Activated naive CD4-positive, alpha-beta T cell treated with anti-CD3 and anti-CD28 coated beads, Interleukin-2, amount 50 U/mL, for 72 hours (primary cell): ENCODE results near the gene LAMB4. TPM values are rescaled to one million over a fixed set of nuclear protein-coding genes. Genes with fewer than 3 reads are reported as not detected.

Experiments used
- ATAC-seq, 2 donors: fragments of 150-1000 bp; cut with Tn5 transposase; 2 replicates each; pipeline ENCODE4 v1.10.0; 2021; ENCODE audit warnings: mild to moderate bottlenecking in 2 of 2, moderate library complexity in 2 of 2
- DNase-seq, 2 donors: peaks; one replicate each; pipeline ENCODE4 v3.0.0; 2021 to 2022; ENCODE audit warnings: low spot score in 2 of 2
- H3K27ac Mint-ChIP-seq, 2 donors: one replicate each; pipeline ENCODE4 v1.8.0; 2022; ENCODE audit warnings: mild to moderate bottlenecking in 2 of 2, mixed read lengths in 2 of 2
- H3K36me3 Mint-ChIP-seq, 2 donors: one replicate each; pipeline ENCODE4 v1.8.0; 2022; ENCODE audit warnings: mixed read lengths in 2 of 2
- H3K9me3 Mint-ChIP-seq, 2 donors: one replicate each; pipeline ENCODE4 v1.8.0; 2022; ENCODE audit warnings: mixed read lengths in 2 of 2
- total RNA-seq, 2 donors: library from RNA; stranded (reverse); gene quantifications; one replicate each; pipeline ENCODE4 v1.2.3, GENCODE V29; 2022

Gene LAMB4
- total RNA-seq, 2 donors from 2014 or later: not detected

DNA sequence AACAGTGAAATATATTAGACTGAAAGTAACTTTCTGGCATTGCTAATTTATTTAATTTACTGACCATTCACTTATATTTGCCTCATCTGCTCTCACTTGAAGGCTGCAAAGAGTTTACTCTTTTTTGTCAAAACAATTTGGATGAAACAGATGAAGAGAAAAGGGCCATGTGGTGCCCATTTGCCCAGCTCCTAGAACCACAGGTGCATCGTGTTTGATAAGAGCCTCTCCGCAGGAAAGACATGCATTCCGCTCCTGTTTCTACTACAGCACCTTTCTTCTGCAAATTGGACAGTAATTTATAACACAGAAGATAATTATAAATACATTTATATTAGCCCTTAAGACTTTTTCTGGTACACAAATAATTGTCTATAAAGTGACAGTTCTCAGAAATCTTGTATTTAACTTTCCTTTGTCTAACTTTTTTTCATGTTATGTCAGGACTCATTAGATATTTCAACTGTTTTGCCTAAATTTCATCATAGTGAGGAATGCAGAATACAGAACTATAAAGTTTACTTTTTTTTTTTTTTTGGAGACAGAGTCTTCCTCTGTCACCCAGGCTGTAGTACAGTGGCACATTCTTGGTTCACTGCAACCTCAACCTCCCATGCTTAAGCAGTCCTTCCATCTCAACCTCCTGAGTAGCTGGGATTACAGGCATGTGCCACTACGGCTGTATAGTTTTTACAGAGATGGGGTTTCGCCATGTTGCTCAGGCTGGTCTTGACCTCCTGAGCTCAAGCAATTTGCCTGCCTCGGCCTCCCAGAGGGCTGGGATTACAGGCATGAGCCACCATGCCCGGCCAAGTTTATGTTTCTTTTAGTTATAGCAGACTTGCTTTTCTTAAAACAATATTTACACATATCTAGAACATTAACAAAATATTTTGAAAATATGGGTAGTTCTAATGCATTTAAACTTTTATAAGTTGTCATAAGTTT is 869 bp downstream of the LAMB4 start:
- Mint-ChIP-seq H3K9me3 (no peaks in the 10 kb centered on the region), H3K36me3 (no peaks in the 10 kb centered on the region), H3K27ac (no peak overlapping the region)
- DNase-seq (no peak), ATAC-seq (no peak)

DNA sequence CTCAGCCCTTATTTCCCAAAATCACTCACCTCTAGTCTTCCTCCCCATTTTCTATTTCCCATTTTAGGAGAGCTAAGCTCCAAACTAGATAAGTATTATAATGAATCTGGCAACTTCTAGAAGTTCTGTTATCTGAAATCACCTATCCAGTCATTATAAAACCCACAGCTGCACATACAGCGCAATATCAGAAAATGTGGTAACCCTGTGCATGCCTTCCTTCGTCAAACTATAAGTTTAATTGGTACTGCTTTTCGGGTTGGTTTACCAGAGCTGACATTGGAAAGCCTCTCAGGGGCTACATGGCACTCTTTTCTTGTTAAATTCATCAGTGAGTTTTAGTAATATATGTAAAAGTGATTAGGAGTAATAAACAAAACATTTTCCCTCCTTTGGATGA is 1.6 kb downstream of the LAMB4 start:
- no peaks in the 10 kb centered on the region for H3K9me3 Mint-ChIP-seq
- ATAC-seq (no peak), DNase-seq (no peak)

DNA sequence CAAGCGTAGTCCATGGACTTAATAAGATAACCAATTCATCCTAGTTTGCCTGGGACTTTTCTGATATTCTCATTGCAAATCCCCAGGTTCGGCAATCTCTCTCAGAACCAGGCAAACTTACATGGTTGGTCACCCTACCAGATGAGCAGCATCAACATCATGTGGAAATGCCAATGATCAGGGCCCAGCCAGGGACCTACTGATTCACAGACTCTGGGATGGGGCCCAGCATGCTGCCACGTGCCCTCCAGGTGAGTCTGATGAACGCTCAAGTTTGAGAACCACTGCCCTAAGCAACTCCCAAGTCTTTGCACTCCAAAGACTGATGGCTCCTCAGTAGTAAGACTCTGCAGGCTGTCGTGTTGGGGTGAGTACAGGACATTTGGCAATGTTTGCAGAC is 2.7 kb downstream of the LAMB4 start:
- Mint-ChIP-seq H3K9me3 (no peaks in the 10 kb centered on the region), H3K36me3 (no peaks in the 10 kb centered on the region), H3K27ac (no peak overlapping the region)
- DNase-seq (no peak), ATAC-seq (no peak)

More for the DNA sequence above, 1.6 kb downstream of the LAMB4 start:
- Mint-ChIP-seq H3K36me3 (no peaks in the 10 kb centered on the region), H3K27ac (no peak overlapping the region)

DNA sequence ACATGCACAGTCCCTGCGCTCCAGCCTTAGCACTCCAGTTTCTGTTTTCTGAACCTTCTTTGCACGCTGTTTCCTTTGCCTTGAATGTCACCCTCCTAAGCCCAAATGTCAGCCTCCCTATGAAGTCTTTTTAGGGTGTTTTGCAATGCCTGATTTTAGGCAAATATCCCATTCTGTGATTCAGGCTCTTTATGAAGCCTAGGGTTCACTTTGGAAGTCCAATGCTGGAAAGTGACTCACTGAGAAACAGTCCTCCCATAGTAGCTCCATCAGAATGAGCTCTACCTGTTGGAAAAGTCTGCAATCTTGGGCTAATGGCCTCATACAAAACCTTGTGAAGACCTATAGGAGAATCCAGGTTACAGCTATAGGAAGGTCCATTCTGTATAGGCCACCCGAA is 5.3 kb downstream of the LAMB4 start:
- Mint-ChIP-seq H3K36me3 (no peaks in the 10 kb centered on the region), H3K27ac (no peak overlapping the region), H3K9me3 (no peaks in the 10 kb centered on the region)
- no peak for DNase-seq
- no peak for ATAC-seq

DNA sequence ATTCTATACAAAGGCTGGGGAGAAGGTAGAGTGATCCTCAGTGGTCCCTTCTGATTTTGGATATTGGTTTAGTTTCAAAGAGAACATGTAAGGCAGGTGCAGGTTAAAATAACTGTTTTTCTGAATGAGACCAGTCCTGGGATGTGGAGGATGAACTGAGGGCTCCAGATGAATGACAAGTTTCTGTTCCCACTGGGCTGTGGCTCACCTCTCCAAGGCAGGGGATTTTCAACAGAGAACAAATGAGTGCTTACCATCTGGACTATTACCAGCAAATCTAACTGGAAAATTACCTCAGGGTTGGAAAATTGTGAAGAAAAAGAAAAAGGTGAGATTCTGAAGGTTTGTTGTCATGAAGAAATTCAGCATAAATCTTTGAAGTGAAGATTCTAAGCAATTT is 8.0 kb downstream of the LAMB4 start:
- Mint-ChIP-seq H3K27ac (no peak overlapping the region), H3K9me3 (no peaks in the 10 kb centered on the region), H3K36me3 (no peaks in the 10 kb centered on the region)
- DNase-seq (no peak), ATAC-seq (no peak)

DNA sequence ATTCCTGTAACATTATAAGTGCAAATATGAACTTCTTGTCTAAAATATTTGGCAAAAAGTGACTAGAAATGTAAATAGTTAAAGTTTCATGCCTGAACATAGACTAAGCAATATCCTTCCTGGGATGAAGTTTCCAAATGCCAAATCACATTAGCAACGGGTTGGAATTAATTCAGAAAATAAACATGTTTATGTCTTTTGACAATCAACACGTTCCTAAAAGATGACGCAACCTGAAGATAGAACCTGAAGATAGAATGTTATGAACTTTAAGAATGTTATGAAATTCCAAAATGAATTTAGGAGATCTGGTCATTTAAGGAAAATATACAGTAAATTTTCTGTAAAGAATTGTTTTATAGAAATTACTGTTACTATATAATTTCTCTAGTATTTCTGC is 9.2 kb downstream of the LAMB4 start:
- H3K9me3 Mint-ChIP-seq: no peaks in the 10 kb centered on the region
- no peak for ATAC-seq
- no peaks in the 10 kb centered on the region for H3K36me3 Mint-ChIP-seq
- H3K27ac Mint-ChIP-seq: no peak overlapping the region
- DNase-seq: no peak

DNA sequence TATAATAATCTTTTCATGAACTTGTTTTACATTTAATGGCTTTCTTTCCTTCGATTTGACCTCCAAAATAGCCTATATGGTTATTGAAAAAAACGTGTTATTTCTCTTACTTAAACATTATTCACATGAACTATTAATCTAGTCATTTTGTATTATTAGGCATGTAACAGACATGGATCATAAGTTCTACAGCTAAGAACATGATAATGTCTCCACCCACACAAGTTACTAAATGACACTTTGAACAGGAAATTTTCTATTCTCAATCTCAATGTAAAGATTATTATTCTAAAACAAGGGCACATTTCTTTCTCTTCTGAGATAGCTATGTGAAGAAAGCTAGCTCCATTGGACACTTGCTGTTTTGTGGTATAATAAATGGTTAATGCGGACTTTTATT is 10.0 kb downstream of the LAMB4 start:
- H3K9me3 Mint-ChIP-seq: no peaks in the 10 kb centered on the region
- no peak for ATAC-seq

DNA sequence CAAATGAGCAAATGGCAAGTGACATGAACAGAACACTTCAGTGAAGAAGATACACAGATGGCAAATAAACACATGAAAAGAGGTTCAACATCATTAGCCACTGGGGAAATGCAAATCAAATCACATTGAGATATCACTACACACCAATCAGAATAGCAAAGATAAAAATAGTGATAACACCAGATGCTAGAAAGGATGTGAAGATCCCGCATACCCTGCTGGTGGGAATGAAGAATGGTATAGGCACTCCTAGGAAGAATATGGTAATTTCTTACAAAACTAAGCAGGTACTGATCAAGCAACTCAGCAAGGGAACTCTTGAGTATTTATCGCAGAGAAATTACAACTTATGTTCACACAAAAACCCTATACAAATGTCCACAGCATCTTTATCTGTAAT is 11.2 kb downstream of the LAMB4 start:
- no peak for DNase-seq
- no peaks in the 10 kb centered on the region for H3K36me3 Mint-ChIP-seq
- H3K27ac Mint-ChIP-seq: no peak overlapping the region
- no peak for ATAC-seq
- no peaks in the 10 kb centered on the region for H3K9me3 Mint-ChIP-seq

More for the DNA sequence above, 10.0 kb downstream of the LAMB4 start:
- no peak for DNase-seq
- H3K27ac Mint-ChIP-seq: no peak overlapping the region
- H3K36me3 Mint-ChIP-seq: no peaks in the 10 kb centered on the region

DNA sequence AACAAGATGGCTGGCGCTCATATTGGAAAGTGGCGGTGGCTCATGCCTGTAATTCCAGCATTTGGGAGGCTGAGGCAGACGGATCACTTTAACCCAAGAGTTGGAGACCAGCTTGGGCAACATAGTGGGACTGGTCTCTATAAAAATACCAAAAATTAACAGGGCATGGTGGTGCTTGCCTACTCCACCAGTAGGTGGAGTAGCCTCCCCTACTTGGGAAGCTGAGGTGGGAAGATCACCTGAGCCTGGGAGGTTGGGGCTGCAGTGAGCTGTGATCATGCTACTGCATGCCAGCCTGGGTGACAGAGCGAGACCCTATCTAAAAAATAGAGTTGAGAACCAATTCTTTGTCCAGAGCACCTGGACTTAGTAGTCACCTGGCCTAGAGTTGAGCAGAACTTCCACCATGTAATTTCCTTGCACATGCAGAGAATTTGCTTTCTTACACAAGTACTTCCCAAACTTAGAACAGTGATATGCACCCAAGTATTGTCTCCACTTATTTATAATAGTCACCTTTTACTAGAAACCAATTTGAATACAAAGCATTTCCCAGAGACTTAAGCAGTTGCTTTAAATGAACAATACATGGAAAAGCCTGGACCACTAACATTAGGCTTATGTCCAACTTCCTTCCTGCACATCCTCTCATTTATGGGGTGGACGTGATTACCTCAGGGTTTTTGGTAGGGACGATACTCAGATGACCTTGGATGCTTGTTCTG is 15.9 kb downstream of the LAMB4 start:
- H3K36me3 Mint-ChIP-seq: no peaks in the 10 kb centered on the region
- no peaks in the 10 kb centered on the region for H3K9me3 Mint-ChIP-seq
- no peak overlapping the region for H3K27ac Mint-ChIP-seq
- ATAC-seq (peak; percentile 59 to 74), DNase-seq (peak in 1 of 2 donors; percentile 24)

DNA sequence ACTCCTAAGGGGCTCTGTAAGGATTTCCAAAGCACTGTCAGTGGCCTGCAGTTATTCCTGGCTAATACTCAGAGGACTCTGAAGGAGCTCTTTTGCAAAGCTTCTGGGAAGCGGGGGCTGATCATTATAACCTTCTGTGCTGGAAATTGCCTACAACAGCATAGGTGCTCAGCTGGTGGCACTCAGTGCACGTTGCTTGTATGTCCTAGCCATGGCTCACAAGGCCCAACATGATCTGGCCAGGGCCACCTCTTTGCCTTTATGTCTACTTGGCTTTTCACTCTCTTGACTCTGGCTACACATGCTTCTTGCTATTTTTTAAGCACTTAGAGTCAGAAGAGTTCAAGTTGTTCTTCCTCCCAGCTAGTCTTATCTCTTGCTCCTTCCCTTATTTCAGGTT is 17.5 kb downstream of the LAMB4 start:
- no peaks in the 10 kb centered on the region for H3K36me3 Mint-ChIP-seq
- DNase-seq: no peak
- H3K27ac Mint-ChIP-seq: no peak overlapping the region
- ATAC-seq: no peak
- H3K9me3 Mint-ChIP-seq: no peaks in the 10 kb centered on the region

DNA sequence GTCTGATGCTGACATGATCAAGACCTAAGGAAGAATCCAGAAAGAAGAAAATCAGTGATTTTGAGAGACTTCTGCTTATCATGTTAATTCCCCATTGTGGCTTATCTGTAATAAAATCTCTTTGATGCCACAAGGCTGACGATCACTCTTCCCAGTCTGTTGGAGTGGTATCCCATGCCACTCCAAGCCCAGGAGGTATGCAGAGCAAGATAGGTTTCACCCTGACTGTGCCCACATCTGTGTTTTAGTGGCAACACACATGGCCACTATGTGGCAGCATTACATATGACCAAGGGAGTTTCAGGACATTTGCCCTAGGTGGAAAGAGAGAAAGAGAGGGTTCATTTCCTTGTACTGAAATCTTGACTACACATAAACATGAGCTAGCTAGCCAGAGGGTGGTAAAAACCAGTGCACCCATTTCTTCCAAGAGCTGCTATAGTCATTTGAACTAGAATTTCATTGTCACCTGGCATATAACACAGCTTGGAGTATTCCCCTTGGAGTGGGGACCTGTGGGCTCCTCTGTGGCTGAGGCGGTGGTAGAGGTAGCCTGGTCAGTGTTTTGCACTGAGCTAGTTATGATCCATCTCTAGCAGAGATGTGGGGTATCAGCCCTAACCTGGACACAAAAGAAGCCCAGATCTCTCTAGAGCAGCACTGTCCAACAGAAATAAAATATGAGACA is 20.8 kb downstream of the LAMB4 start:
- ATAC-seq (peak in 1 of 2 donors; percentile 45), DNase-seq (no peak)
- Mint-ChIP-seq H3K9me3 (no peaks in the 10 kb centered on the region), H3K27ac (no peak overlapping the region), H3K36me3 (no peaks in the 10 kb centered on the region)

DNA sequence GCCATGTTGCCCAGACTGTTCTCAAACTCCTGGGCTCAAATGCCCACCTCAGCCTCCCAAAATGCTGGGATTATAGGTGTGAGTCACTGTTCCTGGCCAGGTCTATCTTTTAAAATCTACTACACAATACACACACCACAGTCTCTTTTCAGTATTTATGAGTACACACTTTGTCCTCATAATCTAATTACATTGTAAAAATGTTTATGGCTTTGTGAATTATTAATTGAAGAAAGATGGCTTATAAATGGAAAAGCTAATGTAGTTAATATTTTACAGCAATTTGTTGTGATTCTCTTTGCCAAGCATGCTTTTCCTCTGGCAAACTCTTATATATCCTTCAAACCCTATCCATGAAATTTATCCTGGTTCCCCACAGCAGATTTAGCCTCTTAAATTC is 22.0 kb downstream of the LAMB4 start:
- no peak for DNase-seq
- Mint-ChIP-seq H3K27ac (no peak overlapping the region), H3K36me3 (no peaks in the 10 kb centered on the region), H3K9me3 (no peaks in the 10 kb centered on the region)
- no peak for ATAC-seq

DNA sequence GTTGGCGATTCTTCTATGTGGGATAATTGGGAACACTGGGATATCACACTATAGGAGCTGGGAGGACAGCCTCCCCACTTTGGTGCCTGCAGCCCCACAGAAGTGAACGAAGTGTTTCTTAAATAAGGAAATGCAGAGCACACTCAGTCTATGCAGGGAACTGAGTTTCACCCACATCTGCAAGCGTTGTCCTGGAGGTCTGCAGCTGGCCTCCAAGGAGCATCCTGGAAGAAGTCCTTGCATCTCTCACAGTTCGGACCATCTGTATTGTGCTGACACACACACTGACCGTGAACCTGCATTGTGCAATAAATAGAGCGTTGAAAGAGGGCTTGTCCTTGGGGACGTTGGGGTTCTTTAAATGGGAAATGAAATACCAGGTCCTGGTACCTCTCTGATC is 25.8 kb downstream of the LAMB4 start:
- DNase-seq (no peak), ATAC-seq (no peak)
- no peaks in the 10 kb centered on the region for H3K36me3 Mint-ChIP-seq
- no peak overlapping the region for H3K27ac Mint-ChIP-seq
- H3K9me3 Mint-ChIP-seq: no peaks in the 10 kb centered on the region

DNA sequence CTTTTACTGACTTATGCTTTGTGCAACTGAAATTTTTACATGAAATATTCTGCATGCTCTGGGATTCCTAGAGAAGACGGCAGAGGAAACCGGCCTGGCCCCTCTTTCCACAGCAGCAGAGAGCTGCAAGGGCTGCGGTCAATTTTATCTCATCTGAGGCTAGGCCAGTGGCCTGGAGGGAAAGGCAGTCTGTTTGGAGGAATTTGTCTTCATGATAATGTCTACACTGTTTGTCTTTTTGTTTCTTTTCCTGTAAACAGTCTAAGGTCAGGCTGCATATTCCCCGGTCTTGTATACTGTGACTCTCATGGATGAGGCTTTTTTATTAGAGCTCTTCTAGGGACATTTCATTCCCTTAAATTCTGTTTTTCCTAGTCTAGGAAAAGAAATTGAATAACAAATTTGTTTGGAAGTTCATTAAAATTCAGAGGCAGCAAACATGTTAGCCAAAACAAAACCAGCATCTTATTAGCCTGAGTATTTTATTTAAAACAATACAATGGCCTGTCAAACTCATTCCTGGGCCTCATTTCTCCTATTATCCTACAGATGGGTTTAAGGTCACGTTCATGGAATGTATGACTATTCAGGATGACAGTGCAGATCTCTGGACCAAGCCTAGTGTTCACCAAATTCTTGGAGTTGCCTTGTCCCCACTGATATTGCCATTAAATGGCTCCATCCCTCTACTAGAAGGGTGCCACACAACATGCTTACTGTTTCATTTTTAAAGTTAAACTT is 26.4 kb downstream of the LAMB4 start:
- ATAC-seq (no peak), DNase-seq (no peak)
- Mint-ChIP-seq H3K9me3 (no peaks in the 10 kb centered on the region), H3K36me3 (no peaks in the 10 kb centered on the region), H3K27ac (no peak overlapping the region)

DNA sequence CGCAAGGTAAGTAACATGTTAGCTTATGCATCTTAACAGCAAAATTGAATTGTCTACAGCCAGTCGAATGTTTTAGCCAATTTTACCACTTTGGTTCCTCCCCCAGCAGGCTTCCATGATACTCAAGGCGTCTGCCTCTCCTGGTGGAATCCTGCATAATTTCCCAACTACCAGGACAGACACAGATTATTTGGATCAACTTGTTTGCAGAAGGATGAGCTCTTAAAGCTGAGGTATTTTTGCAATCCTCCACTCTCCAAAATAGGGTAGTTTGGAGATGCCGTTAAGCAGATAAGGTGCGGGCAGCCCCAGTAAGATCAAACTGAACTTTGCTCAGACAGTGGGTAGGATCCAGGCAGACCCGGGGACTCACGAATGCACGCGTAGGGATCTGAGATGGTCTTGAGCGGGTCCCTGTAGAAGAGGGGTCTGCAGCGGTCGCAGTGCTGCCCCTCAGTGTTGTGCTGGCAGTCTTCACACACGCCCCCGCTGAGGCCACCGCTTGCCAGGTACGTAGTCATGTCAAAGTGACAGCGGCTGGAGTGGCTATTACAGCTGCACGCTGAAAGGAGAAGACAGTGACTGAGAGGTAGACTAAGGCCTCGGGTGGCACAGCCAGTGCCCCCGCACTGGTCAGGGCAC is 27.4 kb downstream of the LAMB4 start:
- H3K9me3 Mint-ChIP-seq: no peaks in the 10 kb centered on the region
- ATAC-seq (no peak), DNase-seq (no peak)
- no peaks in the 10 kb centered on the region for H3K36me3 Mint-ChIP-seq
- no peak overlapping the region for H3K27ac Mint-ChIP-seq

DNA sequence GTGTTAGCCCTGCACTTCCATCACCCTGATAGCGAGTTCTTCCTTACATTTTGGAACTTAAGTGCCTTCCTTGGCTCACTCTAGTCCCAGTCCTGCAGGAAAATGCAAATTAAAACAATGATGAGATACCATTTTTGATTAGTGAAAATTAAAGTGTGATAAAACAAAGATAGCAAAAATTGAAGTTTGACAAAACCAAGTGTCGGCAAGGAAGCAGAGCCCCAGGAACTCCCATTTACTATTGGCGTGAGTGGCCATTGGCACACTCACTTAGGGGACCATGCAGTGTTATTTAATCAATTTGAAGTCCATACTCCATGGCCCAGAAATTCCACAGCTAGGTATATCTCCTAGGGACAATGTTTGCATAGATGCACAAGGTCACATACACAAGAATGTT is 28.4 kb downstream of the LAMB4 start:
- Mint-ChIP-seq H3K27ac (no peak overlapping the region), H3K36me3 (no peaks in the 10 kb centered on the region), H3K9me3 (no peaks in the 10 kb centered on the region)
- no peak for ATAC-seq
- no peak for DNase-seq
